ENCODE results near the gene NFE2L3.

DNA sequence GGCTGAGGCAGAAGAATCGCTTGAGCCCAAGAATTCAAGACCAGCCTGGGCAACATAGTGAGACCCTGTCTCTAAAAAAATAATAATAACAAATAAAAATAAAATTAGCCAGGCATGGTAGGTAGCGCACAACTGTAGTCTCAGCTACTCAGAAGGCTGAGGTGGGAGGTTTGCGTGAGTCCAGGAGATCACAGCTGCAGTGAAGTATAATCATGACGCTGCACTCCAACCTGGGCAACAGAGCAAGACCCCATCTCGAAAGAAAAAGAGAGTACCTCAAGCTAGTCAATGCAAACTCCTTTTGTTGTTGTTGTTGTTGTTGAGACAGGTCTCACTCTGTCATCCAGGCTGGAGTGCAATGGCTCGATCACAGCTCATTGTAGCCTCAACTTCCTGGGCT lies 34.0 kb upstream of the NFE2L3 start:
- TF ChIP-seq, protein P1, sequence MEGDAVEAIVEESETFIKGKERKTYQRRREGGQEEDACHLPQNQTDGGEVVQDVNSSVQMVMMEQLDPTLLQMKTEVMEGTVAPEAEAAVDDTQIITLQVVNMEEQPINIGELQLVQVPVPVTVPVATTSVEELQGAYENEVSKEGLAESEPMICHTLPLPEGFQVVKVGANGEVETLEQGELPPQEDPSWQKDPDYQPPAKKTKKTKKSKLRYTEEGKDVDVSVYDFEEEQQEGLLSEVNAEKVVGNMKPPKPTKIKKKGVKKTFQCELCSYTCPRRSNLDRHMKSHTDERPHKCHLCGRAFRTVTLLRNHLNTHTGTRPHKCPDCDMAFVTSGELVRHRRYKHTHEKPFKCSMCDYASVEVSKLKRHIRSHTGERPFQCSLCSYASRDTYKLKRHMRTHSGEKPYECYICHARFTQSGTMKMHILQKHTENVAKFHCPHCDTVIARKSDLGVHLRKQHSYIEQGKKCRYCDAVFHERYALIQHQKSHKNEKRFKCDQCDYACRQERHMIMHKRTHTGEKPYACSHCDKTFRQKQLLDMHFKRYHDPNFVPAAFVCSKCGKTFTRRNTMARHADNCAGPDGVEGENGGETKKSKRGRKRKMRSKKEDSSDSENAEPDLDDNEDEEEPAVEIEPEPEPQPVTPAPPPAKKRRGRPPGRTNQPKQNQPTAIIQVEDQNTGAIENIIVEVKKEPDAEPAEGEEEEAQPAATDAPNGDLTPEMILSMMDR (IDR thresholded peaks at IDR 0.05): no peak
- TF ChIP-seq POLR2A (IDR thresholded peaks at IDR 0.05): no peak

All from body of pancreas (tissue), 4 donors.